HG03135 (cell line): ENCODE measurements around the gene REXO4.

ENCODE experiments used
- ATAC-seq: cut with Tn5 transposase; IDR thresholded peaks from one replicate; pipeline ENCODE4 v1.9.1; 2021; ENCODE audit warnings: mild to moderate bottlenecking, moderate library complexity; ENCODE audit not compliant: unreplicated experiment

Gene REXO4

GRCh38 chr9:133369933-133370332, 47.9 kb downstream of the REXO4 start:
- no peak for ATAC-seq

- ATAC-seq, result no peak
Observed at GRCh38 chr9:133369422-133369821, 48.4 kb downstream of the REXO4 start.

GRCh38 chr9:133368249-133368881, 49.4 kb downstream of the REXO4 start:
- ATAC-seq, result no peak

- no peak for ATAC-seq
Observed at GRCh38 chr9:133367778-133368177, 50.0 kb downstream of the REXO4 start.

GRCh38 chr9:133367221-133367620, 50.6 kb downstream of the REXO4 start:
- no peak for ATAC-seq

- no peak for ATAC-seq
Observed at GRCh38 chr9:133366435-133366834, 51.4 kb downstream of the REXO4 start.

- ATAC-seq, result no peak
Observed at GRCh38 chr9:133362359-133363044, 55.3 kb downstream of the REXO4 start.

- ATAC-seq, result no peak
Observed at GRCh38 chr9:133361507-133362092, 56.2 kb downstream of the REXO4 start.

GRCh38 chr9:133360400-133361393, 57.1 kb downstream of the REXO4 start:
- ATAC-seq, result no peak

- ATAC-seq, result no peak
Observed at GRCh38 chr9:133359399-133360175, 58.2 kb downstream of the REXO4 start.

GRCh38 chr9:133357656-133358055, 60.2 kb downstream of the REXO4 start:
- no peak for ATAC-seq

GRCh38 chr9:133356391-133357091, 61.3 kb downstream of the REXO4 start, which contains the start of the genes SURF1 and SURF2:
SURF1 (minus strand) TSS chr9:133356487; CDS start chr9:133356453, 34 bp downstream.
SURF2 (plus strand) TSS chr9:133356550; CDS start chr9:133356593, 43 bp downstream.
- ATAC-seq, result peak; percentile 72
